Measurements from ENCODE around the gene ALDOA.

ALDOA gene

DNA sequence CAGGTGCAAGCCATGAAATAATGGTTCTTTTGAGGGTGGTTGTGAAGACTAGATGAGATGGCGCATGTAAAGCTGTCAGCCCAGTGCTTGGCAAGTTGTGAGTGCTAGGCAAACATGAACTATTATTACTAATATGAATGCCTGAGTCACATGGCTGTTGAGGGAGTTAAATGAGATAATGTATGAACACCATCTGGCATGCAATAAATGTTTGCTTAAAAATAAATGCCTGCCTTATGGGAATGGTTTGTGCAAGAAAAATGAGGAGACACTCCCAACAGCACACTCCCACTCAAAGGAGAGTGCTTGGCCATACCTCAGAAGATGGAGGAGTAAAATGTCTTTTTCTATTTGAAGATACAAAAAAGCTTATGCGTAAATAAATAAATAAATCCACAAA is 53.9 kb downstream of the ALDOA start:
- Mint-ChIP-seq H3K27me3 (ENCODE audit: low read depth) (no peaks in the 10 kb centered on the region), H3K27ac (no peak overlapping the region), H3K4me3 (no peak overlapping the region), H3K4me1 (ENCODE audit: low read depth) (peaks cover 21% of the 10 kb centered on the region), H3K36me3 (ENCODE audit: low read depth) (peaks cover 7% of the 10 kb centered on the region), H3K9me3 (no peaks in the 10 kb centered on the region)

Data from T-helper 1 cell treated with Interleukin-12 subunit alpha and Interleukin-12 subunit beta and Interleukin-4 antibody, amounts not matched to agents 30 μg/mL and 1 μg/mL, for 36 hours (primary cell).